ENCODE measurements around the gene PFN4.

PFN4 gene, protein sequence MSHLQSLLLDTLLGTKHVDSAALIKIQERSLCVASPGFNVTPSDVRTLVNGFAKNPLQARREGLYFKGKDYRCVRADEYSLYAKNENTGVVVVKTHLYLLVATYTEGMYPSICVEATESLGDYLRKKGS

DNA sequence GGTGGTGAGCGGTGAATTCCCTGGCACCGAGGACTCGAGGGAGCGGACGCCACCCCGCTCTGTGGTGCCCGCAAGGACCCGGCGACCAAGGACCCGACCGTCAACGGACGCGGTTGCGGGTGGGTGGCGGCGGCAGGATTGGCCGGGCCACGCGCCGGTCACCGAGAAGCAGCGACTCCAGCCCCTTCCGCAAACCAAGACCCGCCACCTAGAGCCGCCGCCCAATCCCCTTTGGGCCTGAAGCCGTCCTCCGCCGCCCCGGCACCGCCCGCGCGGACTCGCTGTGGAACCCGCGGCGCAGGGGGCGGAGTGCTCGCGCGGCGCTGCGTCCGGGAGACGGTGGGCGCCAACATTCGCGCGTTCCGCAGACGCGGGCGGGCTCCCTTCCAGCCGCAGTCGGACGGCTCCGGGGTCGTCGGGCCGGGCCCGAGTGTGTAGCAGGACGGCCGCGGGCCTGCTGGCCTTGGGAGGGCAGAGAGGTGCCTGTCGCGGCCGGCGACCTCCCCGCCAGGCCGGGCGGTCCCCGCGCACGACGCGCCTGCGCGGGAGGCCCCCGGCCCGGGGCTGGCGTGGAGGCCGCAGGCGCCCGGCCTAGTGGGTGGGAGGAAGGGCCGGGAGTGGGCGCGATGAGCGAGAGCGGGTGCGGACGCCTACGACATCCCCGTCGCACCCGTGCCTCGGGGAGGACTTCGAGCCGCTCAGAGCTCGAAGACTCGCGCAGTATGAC is at the start of gene PFN4, which contains the start of gene FAM228B:
PFN4 (minus strand) TSS at position 140 of the 727 bp plus-strand sequence. CDS start 799 bp downstream, outside the sequence.
FAM228B (plus strand) TSS at position 275 of the 727 bp plus-strand sequence. CDS start 893 bp downstream, outside the sequence.
- peak; percentile 39 to 40 for DNase-seq (ENCODE audit: low spot score in 2 of 2)

DNA sequence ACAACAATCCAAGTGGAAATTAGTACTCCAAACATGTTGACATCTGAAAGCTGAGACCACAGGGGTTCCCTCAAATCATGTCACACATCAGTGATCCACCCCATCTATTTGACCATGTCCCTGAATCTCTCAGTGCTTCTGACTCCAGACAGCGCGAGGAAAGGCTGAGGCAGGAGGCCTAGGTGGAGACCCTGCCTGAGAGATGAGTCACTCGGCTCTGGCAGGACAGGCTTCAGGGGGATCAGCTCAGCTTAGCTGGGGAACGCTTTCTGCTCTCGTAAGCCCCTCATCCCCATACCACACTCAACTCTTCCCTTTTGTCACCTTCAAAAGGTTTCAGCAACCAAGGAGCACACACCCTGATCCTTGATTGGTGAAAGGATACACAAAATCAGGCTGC is 45.9 kb upstream of the PFN4 start:
- Mint-ChIP-seq H3K27ac (ENCODE audit: low read depth) (no peak overlapping the region), H3K4me3 (no peak overlapping the region), H3K36me3 (ENCODE audit: insufficient read depth) (no peaks in the 10 kb centered on the region), H3K9me3 (no peaks in the 10 kb centered on the region), H3K4me1 (no peaks in the 10 kb centered on the region), H3K27me3 (no peaks in the 10 kb centered on the region)
- DNase-seq (ENCODE audit: low spot score in 2 of 2): no peak
- no peak for ATAC-seq (replicated peaks; ENCODE audit: extremely low read depth, poor library complexity, severe bottlenecking)

More for the DNA sequence above, at the start of gene PFN4, which contains the start of gene FAM228B:
- peaks cover 7% of the 10 kb centered on the region for H3K36me3 Mint-ChIP-seq (ENCODE audit: insufficient read depth)
- no peaks in the 10 kb centered on the region for H3K9me3 Mint-ChIP-seq
- H3K4me1 Mint-ChIP-seq: peaks cover 20% of the 10 kb centered on the region
- H3K4me3 Mint-ChIP-seq: peak within 1 kb of the TSS; percentile 80
- no peaks in the 10 kb centered on the region for H3K27me3 Mint-ChIP-seq
- ATAC-seq (replicated peaks; ENCODE audit: extremely low read depth, poor library complexity, severe bottlenecking): peak; percentile 87
- H3K27ac Mint-ChIP-seq (ENCODE audit: low read depth): peak within 1 kb of the TSS; percentile 82

DNA sequence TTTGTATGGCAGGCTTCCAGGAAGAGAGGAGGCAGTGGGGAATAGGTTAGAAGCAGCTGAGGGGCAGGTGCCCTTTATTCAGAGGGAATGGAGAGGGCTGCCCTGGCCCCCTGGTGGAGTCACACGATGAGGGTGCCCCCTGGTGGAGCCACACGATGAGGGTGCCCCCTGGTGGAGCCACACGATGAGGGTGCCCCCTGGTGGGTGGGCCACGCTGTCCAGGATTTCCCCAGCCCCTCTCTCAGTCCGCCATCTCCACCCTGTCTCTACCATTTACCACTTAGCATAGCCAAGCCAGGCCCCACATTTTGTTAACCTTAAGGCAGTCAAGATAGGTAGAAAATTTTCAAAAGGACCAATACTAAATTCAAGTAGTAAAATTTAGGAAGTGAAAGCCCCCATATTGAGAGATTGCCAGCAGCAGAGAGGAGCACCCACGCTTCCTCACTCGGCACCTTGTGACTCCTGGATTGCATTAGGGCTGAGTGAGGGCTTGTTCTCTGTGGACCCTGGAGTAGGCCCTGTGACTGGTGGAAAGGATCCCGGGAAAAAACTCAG is 41.4 kb upstream of the PFN4 start:
- Mint-ChIP-seq H3K27me3 (no peaks in the 10 kb centered on the region), H3K4me3 (no peak overlapping the region), H3K27ac (ENCODE audit: low read depth) (no peak overlapping the region), H3K36me3 (ENCODE audit: insufficient read depth) (no peaks in the 10 kb centered on the region), H3K9me3 (no peaks in the 10 kb centered on the region), H3K4me1 (no peaks in the 10 kb centered on the region)
- ATAC-seq (replicated peaks; ENCODE audit: extremely low read depth, poor library complexity, severe bottlenecking): no peak
- DNase-seq (ENCODE audit: low spot score in 2 of 2): no peak

DNA sequence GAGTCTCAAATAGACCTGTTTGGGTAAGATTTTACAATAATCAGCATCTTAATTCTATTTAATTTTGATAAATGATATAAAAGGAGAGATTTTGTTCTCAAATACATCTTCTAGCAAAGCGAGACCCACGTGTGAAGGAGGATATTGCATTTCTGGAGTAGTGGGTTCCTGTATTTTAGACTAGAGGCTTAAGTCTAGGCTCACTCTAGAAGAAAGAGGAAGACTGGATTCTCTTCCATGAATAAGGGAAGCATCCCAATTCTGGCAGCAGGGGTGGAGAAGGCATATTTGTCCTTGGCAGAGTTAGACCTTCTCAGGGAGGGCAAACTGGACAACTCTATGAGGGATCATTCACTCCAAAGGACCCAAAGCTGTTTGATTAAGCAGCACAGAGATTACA is 40.5 kb upstream of the PFN4 start:
- no peaks in the 10 kb centered on the region for H3K4me1 Mint-ChIP-seq
- no peaks in the 10 kb centered on the region for H3K9me3 Mint-ChIP-seq
- H3K36me3 Mint-ChIP-seq (ENCODE audit: insufficient read depth): no peaks in the 10 kb centered on the region
- H3K27ac Mint-ChIP-seq (ENCODE audit: low read depth): no peak overlapping the region
- H3K4me3 Mint-ChIP-seq: no peak overlapping the region
- no peak for DNase-seq (ENCODE audit: low spot score in 2 of 2)
- H3K27me3 Mint-ChIP-seq: no peaks in the 10 kb centered on the region
- no peak for ATAC-seq (replicated peaks; ENCODE audit: extremely low read depth, poor library complexity, severe bottlenecking)

DNA sequence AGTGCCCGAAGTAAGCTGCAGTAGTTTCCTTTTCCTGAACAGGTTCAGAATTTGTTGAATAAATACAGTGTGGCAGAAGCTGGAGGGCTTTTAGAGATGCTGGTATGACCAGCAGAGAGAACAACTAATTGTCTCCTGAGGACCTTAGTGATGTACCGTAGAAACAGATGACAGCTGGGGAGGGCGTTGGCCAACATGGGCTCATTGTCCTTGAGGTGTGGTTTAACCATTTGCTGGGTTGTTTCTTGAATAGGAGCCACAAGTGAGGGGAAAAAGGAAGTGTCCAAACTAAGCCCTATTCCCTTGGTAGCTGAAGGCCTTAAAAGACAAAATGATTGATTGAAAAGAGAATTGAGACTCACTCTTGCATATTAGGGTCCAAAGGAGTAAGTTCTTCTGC is 40.1 kb upstream of the PFN4 start:
- Mint-ChIP-seq H3K36me3 (ENCODE audit: insufficient read depth) (no peaks in the 10 kb centered on the region), H3K4me3 (no peak overlapping the region), H3K4me1 (no peaks in the 10 kb centered on the region), H3K27me3 (no peaks in the 10 kb centered on the region), H3K9me3 (no peaks in the 10 kb centered on the region), H3K27ac (ENCODE audit: low read depth) (no peak overlapping the region)
- ATAC-seq (replicated peaks; ENCODE audit: extremely low read depth, poor library complexity, severe bottlenecking): no peak
- DNase-seq (ENCODE audit: low spot score in 2 of 2): no peak

DNA sequence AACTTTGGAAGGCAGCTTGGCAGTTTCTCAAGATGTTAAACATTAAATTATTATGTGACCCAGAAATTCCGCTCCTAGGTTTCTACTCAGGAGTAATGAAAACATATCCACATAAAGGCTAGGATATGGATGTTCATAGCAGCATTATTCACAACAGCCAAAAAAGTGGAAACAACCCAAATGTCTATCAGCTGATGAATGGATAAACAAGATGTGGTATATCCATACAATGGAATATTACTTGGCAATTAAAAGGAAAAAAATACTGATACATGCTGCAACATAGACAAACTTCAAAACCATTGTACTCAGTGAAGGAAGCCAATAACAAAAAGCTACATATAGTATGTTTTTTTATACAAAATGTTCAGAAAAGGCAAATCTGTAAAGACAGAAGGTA is 39.4 kb upstream of the PFN4 start:
- no peak overlapping the region for H3K4me3 Mint-ChIP-seq
- no peaks in the 10 kb centered on the region for H3K36me3 Mint-ChIP-seq (ENCODE audit: insufficient read depth)
- H3K27me3 Mint-ChIP-seq: no peaks in the 10 kb centered on the region
- no peaks in the 10 kb centered on the region for H3K9me3 Mint-ChIP-seq
- no peak for DNase-seq (ENCODE audit: low spot score in 2 of 2)
- H3K4me1 Mint-ChIP-seq: no peaks in the 10 kb centered on the region
- no peak for ATAC-seq (replicated peaks; ENCODE audit: extremely low read depth, poor library complexity, severe bottlenecking)
- H3K27ac Mint-ChIP-seq (ENCODE audit: low read depth): no peak overlapping the region

DNA sequence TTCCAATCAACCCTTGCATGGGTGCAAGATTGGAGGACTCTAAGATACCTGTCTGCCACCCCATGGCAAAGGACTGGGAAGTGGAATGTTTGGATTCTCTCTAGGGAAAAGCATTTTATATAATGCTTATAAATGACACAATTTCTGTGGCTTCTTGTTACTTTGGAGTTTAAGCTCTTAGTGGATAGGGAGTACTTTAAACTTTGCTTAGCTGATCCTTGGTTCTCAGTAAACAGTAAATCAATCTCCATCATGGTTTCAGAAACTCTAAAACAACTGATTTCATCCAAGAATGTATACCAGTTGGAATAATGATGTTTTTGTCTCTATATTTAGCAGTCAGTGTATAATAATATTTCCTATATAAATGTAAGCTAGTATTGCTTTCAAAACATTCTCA is 37.6 kb upstream of the PFN4 start:
- Mint-ChIP-seq H3K27ac (ENCODE audit: low read depth) (no peak overlapping the region), H3K27me3 (no peaks in the 10 kb centered on the region), H3K9me3 (no peaks in the 10 kb centered on the region), H3K36me3 (ENCODE audit: insufficient read depth) (no peaks in the 10 kb centered on the region), H3K4me1 (no peaks in the 10 kb centered on the region), H3K4me3 (no peak overlapping the region)
- no peak for ATAC-seq (replicated peaks; ENCODE audit: extremely low read depth, poor library complexity, severe bottlenecking)
- DNase-seq (ENCODE audit: low spot score in 2 of 2): no peak

DNA sequence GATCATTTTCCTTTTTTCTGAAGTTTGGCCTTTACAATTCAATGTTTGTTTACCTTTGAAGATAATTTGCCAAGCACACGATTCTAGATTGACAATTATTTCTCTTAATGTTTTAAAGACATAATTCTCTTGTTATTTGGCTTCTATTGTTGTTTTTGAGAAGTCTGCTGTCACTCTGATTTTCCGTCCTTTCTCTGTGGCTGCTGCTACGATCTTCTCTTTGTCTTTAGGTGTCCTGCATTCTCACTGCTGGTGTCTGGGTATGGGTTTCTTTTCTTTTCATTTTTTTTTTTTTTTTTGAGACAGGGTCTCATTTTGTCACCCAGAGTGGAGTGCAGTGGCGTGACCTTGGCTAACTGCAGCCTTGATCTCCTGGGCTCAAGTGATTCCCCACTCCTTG is 36.6 kb upstream of the PFN4 start:
- no peak for ATAC-seq (replicated peaks; ENCODE audit: extremely low read depth, poor library complexity, severe bottlenecking)
- H3K4me1 Mint-ChIP-seq: no peaks in the 10 kb centered on the region
- H3K9me3 Mint-ChIP-seq: no peaks in the 10 kb centered on the region
- H3K27me3 Mint-ChIP-seq: no peaks in the 10 kb centered on the region
- no peak overlapping the region for H3K4me3 Mint-ChIP-seq
- DNase-seq (ENCODE audit: low spot score in 2 of 2): no peak
- H3K36me3 Mint-ChIP-seq (ENCODE audit: insufficient read depth): no peaks in the 10 kb centered on the region
- H3K27ac Mint-ChIP-seq (ENCODE audit: low read depth): peak overlapping the region; percentile 45

DNA sequence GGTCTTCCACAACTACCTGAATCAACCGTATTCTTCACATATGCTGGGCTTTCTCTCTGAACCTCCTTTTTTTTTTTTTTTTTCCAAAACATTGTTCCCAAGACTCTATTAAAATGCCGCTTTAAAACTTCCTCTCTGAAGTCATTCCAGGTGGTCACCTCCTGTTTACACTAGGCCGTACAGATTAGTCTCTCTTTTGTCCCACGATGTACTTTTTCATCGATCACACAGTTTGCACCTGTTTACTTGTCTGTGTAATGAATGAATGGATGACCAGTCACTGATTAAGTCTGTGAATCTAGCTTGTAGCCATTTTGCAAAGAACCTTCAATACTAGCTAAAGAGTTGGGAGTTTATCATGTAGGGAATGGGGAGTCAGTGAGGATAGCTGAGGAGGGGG is 35.0 kb upstream of the PFN4 start:
- Mint-ChIP-seq H3K4me3 (no peak overlapping the region), H3K36me3 (ENCODE audit: insufficient read depth) (no peaks in the 10 kb centered on the region), H3K9me3 (no peaks in the 10 kb centered on the region), H3K4me1 (no peaks in the 10 kb centered on the region), H3K27me3 (no peaks in the 10 kb centered on the region), H3K27ac (ENCODE audit: low read depth) (no peak overlapping the region)
- ATAC-seq (replicated peaks; ENCODE audit: extremely low read depth, poor library complexity, severe bottlenecking): no peak
- DNase-seq (ENCODE audit: low spot score in 2 of 2): no peak

DNA sequence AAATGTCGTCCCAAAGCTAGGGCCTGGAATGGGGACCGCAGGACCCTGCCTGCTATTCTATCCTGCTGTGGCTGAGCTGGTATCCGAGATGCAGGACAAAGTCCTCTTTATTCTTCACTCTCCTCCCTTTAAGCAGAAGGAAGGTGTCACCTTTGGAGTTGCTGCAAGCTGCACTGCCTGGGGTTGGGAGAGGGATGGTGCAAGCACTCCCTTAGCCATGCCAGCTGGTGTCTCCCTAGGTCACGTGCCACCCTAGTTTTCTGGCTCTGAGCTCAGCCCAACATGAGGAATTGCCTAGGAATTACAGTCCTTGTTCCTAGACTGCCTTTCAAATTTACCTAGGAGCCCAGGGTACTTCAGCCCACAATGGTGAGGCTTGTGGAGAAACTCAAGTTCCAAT is 30.3 kb upstream of the PFN4 start:
- H3K4me1 Mint-ChIP-seq: no peaks in the 10 kb centered on the region
- H3K9me3 Mint-ChIP-seq: no peaks in the 10 kb centered on the region
- no peak overlapping the region for H3K4me3 Mint-ChIP-seq
- no peak overlapping the region for H3K27ac Mint-ChIP-seq (ENCODE audit: low read depth)
- ATAC-seq (replicated peaks; ENCODE audit: extremely low read depth, poor library complexity, severe bottlenecking) (no peak), DNase-seq (ENCODE audit: low spot score in 2 of 2) (no peak)
- H3K27me3 Mint-ChIP-seq: no peaks in the 10 kb centered on the region
- peaks cover 2% of the 10 kb centered on the region for H3K36me3 Mint-ChIP-seq (ENCODE audit: insufficient read depth)

DNA sequence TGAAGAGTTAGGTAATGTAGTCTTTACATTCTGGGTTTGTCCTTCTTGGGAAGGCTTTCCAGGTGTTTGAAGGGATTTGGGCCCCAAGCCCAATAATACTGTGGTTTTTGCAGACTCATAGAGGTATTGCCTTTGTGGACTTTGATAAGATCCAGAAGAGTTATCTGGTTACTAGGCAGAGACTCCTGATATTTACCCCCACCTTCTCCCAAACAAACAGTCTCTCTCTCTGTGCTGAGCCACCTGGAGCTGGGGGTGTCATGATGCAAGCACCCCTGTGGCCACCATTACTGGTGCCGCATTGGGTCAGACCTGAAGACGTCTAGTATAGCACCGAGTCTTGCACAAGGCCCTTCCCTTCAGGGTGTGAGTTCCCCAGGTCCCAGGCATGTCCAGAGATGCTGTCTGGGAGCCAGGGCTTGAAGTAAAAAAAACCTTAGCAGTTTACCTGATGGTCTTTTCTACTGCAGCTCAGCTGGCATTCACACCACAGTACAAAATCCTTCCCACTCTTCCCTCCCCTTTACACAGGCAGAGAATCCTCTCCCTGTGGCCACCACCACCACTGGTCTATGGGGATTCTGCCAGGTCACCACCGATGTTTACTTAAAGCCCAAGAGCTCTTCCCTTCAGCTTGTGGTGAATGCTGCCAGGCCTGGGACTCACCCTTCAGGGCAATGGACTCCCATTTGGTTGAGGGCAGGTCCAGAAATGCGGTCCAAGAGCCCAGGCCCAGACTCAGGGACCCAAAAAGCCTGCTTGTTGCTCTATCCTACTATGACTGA is 29.5 kb upstream of the PFN4 start:
- Mint-ChIP-seq H3K9me3 (peaks cover 1% of the 10 kb centered on the region), H3K36me3 (ENCODE audit: insufficient read depth) (peaks cover 2% of the 10 kb centered on the region), H3K4me1 (no peaks in the 10 kb centered on the region), H3K4me3 (no peak overlapping the region), H3K27me3 (no peaks in the 10 kb centered on the region), H3K27ac (ENCODE audit: low read depth) (no peak overlapping the region)
- DNase-seq (ENCODE audit: low spot score in 2 of 2) (no peak), ATAC-seq (replicated peaks; ENCODE audit: extremely low read depth, poor library complexity, severe bottlenecking) (no peak)

DNA sequence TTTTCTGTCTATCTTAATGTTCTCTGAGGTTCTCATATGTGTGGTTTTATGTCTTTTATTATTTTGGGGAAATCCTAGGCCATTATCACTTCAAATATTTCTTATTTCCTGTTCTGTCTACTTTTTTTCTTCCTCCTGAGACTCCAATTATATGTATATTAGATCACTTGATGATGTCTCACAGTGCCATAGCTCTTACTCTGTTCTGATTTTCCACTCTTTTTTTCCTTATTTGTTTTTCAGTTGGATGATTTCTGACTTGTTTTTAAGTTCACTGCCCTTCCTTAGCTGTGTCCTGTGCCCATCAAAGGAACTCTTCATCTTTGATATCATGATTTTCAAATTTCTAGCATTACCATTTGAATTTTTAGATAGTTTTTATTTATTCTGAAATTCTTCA is 24.2 kb upstream of the PFN4 start:
- no peaks in the 10 kb centered on the region for H3K4me1 Mint-ChIP-seq
- ATAC-seq (replicated peaks; ENCODE audit: extremely low read depth, poor library complexity, severe bottlenecking) (no peak), DNase-seq (ENCODE audit: low spot score in 2 of 2) (no peak)
- H3K27me3 Mint-ChIP-seq: no peaks in the 10 kb centered on the region
- H3K36me3 Mint-ChIP-seq (ENCODE audit: insufficient read depth): peaks cover 6% of the 10 kb centered on the region
- H3K4me3 Mint-ChIP-seq: no peak overlapping the region
- H3K27ac Mint-ChIP-seq (ENCODE audit: low read depth): no peak overlapping the region
- H3K9me3 Mint-ChIP-seq: peaks cover 6% of the 10 kb centered on the region
